GM18498 (cell line): ENCODE measurements around the gene OR2V2.
"Not testable (repeated sequence)": the region's sequence is repeated elsewhere in the genome, so short reads cannot be mapped to it uniquely, and the experiment has no call there.

Source experiments
- ATAC-seq: cut with Tn5 transposase; IDR thresholded peaks from one replicate; pipeline ENCODE4 v1.9.1; 2021; ENCODE audit warnings: mild to moderate bottlenecking, moderate library complexity; ENCODE audit not compliant: unreplicated experiment

OR2V2 gene, protein sequence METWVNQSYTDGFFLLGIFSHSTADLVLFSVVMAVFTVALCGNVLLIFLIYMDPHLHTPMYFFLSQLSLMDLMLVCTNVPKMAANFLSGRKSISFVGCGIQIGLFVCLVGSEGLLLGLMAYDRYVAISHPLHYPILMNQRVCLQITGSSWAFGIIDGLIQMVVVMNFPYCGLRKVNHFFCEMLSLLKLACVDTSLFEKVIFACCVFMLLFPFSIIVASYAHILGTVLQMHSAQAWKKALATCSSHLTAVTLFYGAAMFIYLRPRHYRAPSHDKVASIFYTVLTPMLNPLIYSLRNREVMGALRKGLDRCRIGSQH

DNA sequence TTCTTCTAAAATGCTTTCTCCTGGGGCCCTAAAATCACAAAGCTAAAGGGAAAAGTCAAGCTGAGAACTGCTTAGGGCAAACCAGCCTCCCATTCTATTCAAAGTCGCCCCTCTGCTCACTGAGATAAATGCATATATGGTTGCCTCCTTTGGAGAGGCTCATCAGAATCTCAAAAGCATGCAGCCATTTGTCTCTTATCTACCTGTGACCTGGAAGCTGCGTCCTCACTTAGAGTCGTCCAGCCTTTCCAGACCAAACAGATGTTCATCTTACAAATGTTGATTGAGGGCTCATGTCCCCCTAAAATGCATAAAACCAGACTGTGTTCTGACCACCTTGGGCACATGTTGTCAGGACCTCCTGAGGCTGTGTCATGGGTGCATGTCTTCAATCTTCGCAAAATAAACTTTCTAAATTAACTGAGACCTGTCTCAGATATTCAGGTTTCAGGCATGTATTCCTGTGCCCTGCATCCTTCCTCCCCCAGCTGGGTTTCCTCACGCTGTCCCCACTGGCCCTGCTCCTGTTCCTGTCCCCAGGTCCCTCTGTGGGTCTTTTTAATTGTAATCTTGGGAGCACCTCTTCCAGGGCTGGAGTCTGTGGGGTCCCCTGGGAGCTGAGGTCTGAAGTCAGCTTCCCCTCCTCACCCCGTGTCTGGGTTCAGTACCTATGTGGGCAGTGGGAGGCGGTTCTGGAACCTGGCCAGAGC, at the start of gene OR2V2:
Gene OR2V2, plus strand, starts transcription at position 660 of the 710 bp plus-strand sequence. CDS start 7,357 bp downstream, outside the sequence.
- ATAC-seq = not testable (repeated sequence)

DNA sequence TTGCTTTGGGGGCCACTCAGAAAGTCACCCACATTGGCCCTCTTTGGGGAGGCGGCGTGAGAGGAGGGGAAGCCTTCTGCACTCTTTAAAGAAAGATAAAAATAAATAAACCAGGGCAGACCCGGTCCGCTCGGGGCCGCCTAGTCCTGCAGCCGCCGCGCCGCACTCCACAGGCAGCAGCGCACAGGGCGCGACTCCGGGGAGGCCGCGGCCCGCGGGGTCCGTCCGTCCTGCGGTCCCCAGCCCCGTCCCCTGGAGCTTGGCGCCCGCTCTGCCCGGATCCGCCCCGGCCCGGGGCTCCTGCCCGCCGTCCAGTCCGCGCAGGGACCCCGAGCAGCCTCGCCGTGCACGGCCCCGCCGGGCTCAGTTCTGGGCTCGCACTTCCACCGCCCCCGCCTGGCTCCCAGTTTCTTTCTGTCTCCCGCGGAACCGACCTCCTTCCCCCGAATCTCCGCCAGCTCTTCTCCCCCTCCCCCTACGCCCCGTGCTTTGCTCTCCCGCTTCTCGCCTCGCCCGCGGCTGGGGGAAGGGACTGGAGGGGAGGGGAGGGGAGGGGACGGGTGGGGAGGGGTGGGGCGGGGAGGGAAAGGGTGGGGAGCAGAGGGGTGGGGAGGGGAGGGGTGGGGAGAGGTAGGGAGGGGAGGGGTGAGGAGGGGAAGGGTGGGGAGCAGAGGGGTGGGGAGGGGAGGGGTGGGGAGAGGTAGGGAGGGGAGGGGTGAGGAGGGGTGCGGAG, 49.5 kb upstream of the OR2V2 start:
- not testable (repeated sequence) for ATAC-seq

DNA sequence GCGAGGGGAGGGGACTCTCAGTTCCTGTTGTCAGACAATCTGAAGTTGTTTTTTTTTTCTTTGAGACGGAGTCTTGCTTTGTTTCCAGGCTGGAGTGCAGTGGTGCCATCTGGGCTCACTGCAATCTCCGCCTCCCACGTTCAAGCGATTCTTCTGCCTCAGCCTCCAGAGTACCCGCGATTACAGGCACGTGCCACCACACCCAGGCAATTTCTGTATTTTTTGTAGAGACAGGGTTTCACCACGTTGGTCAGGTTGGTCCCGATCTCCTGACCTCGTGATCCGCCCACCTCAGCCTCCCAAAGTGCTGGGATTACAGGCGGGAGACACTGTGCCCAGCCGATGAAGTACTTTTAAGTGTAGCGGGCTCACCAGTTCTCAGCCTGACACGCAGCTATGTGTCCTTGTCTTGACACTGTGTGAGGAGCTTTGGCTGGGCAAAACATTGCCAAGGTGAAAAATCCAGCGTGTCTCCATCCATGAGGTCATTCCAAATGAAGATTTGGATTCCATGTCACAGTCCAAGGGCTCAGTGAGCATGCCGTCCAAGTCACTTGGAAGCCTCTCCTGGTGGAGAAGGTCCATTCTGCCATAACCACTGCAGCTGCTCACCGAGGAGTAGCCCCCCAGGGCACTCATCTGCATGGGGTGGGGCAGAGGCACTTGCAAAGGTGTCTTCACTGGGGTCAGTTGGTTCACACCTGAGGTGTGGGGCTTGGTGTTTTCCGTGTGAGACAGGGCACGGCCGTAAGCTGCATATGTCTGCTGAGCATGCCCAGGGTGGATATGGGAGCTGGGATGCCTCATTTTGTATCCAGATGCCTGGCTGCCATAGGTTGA, 48.4 kb upstream of the OR2V2 start:
- no peak for ATAC-seq

DNA sequence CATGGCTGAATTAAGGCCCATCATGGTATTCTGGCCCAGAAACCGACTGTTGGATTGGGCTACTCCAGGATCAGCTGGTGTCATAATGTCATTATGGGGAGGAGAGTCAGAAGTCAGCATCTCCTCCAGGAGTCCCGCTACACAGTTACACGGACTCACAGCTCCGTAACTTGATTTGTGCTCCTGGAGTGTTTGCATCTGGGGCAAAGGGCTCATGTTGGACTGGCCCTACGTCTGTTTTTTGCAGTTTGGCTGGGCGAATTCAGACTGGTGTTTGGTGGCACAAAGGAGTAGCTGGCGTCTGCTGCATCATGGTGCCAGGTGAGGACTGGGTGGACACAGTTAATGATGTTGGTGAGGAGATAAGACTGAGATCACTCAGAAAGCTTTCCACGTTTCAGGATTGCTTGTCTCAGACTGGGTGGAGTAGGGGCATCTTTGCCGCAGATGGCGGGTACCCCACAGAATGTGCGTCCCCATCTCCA, 47.7 kb upstream of the OR2V2 start:
- ATAC-seq = no peak

DNA sequence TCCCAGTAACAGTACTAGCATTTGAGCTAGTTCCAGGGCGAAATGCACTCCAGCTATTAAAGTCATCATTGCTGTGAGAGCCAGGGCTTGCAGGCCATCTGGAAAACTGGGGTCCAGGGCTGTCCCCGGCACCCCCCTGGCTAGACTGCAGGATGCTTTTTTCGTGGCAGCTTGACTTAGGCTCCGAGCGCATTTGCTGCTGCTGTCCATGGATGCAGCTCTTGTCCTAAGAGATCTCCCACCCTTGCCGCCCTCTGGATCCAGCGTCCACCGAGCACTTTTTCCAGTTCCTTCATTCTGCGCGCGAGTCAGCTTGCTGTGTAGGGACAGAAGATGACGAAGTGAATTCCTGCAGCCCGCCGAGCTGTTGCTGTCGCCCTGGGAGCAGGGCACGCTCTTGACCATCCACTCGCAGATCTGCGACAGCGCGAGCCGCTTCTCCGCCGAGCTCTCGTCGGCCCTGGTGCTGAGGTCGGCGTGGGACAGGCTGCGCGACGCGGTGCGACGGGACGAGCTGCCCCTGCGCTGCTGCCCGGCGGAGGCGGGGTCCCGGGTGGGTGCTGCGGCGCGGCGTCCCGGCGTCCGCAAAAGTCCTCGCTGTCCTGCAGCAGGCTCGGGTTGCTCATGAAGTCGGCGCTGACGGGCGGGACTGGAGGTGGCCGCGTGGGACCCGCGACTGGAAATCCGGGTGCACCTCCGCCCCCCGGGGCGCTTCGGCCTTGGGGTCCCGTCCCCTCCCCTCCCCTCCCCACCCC, 47.1 kb upstream of the OR2V2 start:
- ATAC-seq = no peak

DNA sequence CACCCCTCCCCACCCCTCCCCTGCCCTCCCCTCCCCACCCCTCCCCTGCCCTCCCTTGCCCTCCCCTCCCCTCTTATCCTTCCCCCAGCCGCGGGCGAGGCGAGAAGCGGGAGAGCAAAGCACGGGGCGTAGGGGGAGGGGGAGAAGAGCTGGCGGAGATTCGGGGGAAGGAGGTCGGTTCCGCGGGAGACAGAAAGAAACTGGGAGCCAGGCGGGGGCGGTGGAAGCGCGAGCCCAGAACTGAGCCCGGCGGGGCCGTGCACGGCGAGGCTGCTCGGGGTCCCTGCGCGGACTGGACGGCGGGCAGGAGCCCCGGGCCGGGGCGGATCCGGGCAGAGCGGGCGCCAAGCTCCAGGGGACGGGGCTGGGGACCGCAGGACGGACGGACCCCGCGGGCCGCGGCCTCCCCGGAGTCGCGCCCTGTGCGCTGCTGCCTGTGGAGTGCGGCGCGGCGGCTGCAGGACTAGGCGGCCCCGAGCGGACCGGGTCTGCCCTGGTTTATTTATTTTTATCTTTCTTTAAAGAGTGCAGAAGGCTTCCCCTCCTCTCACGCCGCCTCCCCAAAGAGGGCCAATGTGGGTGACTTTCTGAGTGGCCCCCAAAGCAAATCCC, 46.2 kb upstream of the OR2V2 start:
- not testable (repeated sequence) for ATAC-seq

DNA sequence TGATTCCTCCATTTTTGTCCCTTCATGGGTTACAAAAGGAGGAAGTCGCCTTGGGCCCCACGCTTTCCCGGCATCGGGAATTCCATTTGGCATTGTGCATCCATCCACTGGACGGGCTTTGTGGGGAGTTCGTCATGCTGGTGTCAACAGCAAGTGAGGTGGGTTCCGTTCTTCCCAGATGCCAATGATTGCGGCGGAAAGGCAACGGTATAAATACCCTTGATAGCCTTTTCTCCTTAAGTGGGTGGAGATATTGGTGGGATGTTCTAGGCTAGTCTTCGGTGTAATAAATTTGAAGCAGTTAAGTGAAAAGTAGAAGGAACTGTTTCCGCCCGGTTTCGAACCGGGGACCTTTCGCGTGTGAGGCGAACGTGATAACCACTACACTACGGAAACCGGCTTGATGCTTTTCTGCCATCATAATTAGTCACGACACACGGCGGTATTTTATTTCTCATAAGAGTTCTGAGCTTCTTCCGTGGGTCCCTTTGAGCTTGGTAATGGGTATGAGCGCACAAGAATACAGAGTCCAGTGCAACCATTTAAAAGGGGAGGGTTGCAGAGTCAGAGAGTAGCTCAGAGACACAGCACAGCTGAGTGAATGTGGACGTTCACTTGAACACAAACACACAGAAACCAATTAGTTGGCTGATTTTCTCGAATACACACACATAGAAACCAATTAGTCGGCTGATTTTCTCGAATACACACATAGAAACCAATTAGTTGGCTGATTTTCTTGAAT, 45.3 kb upstream of the OR2V2 start:
- not testable (repeated sequence) for ATAC-seq

DNA sequence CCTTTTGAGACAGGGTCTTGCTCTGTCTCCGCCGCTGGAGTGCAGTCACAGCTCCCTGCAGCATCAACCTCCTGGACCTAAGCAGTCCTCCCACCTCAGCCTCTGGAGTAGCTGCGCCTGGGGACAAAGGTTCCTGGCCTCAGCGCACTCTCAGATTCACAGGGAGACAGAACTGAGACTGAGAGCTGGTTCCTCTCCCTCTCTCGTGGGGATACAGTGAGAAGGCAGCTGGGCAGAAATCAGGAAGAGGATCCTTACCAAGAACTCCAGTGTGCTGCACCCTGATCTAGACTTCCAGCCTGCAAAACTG, 43.2 kb upstream of the OR2V2 start:
- ATAC-seq = not testable (repeated sequence)

DNA sequence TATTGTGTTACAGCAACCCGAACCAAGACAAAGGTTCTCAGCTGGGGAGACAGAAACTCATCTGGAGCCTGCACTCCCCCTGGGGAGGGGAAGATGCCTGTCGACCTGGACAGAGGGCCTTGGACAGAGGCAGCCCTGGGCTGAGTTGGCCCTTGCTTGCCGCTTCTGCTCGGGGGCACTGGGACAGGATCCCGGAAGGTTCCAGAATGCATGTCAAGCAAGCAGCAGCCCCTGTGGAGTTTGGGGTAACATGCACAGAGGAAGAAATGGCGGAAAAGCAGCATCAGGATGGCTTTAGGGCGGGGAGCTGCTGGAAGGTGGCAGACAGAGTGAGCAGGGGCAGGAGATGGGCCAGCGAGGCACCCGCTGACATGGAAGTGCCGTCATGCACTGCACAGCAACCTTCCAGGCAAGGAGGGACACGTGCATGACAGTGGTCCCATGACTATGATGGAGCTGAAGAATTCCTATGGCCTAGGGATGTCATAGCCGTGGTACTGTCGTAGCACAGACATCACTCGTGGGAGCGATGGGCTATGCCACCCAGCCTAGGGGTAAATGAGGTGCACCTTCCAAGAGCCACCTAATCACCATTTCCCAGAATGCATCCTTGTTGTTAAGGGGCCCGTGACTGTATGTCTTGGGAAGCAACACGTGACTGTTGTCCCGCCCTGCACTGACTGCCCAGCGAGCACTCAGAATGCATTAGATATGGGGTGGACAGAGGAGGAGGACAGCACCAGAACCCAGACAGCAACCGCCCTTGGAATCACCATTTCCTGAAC, 42.6 kb upstream of the OR2V2 start:
- not testable (repeated sequence) for ATAC-seq

DNA sequence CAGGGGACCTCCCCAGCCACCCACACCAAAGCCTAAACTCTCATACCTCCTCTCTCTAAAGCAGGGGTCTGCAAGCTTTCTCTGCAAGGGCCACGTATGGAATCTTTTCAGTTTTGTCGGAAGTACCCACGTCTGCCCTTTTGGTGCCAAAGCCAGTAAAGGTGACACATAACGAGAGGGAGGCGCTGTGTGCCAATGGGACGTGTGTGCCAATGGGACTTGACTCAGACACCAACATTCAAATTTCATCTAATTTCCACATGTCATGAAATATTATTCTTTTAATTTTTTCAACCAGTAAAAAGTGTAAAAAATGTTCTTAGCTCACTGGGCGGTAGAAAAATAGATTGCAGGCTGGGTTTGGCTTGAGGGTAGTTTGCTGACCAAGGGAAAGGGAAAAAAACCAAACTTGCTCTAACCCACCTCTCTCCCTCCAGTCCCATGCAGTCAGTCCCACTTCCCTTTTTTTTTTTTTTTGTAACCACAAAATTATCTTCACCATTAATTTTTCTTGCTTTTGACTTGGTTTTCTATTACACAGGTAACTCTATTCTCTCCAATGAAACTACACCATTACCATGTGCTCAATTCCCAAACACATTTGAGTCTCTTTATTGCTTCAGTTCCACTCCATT, 41.9 kb upstream of the OR2V2 start:
- no peak for ATAC-seq

DNA sequence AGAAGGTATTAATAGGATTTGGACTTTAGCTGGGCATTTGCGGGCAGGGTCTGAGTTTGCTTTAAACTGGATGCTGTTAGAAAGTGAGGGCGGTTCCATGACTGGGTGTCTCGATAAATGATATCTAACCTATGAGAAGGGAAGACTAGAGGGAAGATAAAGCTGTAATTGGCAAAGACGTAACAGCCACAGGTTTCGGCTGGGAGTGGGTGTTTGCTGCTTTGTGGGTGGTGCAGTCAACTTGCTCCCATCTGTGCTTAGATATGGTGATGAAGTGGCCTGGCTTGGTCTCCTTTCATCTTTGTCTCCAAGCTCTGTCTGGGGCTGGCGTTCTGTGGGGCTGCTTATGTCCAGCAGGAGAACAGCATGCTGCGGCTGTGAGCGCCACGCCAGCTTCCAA, 39.7 kb upstream of the OR2V2 start:
- no peak for ATAC-seq

DNA sequence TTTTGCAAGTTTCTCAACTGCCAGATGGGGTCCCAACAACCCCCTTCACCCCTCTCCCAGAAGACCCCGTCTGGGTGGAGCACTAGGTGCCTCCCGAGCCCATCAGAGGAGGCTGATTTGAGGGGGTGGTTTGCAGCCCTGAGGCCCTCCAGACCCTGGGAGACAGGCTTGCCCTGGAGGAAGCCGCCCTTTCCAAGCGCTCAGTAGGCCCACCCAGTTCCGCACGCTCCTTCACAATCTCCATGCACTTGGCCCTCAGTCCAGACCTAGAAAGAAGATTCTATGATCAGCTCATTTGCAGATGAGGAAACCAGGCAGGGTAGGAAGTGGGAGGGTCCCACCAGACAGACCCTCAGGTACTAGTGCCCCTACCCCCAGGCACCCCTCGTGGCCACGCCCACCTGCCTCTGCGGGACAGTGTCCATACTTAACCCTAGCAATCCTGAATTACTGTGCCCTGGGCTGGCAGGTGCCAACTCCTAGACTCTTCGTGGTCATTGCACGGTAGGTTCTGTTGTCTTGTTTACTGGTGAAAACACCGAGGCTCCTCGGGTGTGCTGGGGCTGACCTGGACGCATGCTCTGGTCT, 38.7 kb upstream of the OR2V2 start:
- ATAC-seq = no peak

DNA sequence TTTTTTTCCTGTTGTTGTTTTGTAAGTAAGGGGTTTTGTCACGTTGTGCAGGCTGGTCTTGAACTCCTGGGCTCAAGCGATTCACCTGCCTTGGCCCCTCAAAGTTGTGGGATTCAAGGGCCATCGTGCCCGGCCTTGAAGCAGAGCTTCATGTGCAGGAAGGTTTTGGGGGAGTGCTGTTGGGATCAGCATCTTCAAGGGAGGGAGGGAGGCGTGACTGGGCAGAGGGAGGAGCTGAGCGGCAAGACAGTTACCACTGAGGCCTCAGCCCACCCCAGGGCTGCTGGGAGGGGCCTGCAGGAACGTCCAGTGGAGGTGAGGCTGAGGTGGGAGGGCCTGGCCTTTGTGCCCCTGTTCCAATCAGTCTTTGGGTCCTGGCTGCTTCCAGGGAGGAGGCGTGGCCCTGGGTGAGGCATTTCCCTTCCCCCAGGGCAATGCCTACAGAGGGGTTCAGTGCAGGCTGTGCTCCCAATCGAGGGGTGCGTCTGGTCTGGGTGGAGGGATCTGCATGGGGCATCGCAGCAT, 37.8 kb upstream of the OR2V2 start:
- ATAC-seq = no peak

DNA sequence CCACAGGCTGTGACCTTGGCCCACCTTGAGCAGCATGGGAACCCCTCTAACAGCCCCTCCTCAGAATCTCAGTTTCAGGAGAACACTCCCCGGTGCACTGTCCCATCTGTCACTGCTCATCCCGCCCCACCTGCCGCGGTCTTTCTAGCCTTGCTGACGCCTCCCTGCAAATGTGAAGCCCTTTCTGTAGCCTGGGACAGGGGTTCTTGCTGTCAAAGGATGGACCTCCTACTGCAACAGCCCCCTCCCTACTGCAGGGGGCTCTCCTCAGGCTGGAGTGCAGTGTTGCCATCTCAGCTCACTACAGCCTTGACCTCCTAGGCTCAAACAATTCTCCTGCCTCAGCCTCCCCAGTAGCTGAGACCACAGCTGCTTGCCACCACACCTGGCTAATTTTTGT, 36.4 kb upstream of the OR2V2 start:
- ATAC-seq = no peak

DNA sequence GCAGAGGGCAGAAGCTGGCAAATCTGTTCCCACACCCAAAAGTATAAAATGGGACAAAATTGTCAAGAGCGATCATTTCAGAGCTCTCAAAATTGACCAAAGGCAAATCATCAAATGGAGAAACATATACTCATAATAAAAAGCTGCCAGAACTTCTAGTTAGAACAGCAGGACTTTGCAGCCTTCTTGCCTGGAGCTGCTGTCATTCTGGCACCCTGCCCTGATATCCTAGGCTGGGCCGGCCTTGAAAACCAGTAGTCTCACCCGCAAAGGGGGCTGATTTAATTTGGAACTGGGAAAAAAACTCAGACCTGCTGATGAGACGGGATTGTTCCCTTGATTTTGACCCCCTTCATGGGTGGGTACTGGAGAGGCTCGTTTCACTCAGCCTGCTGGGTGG, 34.9 kb upstream of the OR2V2 start:
- no peak for ATAC-seq

DNA sequence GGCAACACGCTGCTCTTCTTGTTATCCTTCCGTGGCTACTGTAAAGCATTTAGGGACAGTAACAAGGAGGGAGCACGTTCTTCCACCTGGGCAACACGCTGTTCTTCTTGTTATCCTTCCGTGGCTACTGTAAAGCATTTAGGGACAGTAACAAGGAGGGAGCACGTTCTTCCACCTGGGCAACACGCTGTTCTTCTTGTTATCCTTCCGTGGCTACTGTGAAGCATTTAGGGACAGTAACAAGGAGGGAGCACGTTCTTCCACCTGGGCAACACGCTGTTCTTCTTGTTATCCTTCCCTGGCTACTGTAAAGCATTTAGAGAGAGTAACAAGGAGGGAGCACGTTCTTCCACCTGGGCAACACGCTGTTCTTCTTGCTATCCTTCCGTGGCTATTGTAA, 33.8 kb upstream of the OR2V2 start:
- not testable (repeated sequence) for ATAC-seq

DNA sequence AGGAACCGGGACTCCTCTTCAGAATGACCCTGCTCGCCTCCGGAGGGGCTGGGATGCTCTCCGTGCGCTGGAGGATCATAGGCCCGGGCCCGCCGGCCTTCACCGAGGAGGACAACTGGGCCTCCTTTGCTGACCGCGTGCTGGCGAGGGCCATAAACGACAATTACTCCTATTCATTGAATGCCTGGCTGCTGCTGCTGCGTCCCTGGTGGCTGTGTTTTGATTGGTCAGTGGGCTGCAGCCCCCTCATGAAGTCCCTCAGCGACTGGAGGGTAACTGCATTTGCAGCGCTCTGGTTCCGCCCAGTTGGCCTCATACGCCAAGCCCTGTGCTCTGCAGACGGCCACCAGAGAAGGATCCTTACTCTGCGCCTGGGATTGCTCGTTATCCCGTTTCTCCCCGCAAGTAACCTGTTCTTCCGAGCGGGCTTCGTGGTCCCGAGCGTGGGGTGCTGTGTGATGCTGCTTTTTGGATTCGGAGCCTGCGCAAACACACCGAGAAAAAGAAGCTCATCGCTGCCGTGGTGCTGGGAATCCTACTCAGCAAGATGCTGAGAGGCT, 33.0 kb upstream of the OR2V2 start:
- no peak for ATAC-seq
